GM12875 (cell line): ENCODE data around the gene GIMAP7.

ENCODE experiments used
- H3K4me3 ChIP-seq: one replicate; pipeline ENCODE4 v1.5.1; 2011; ENCODE audit warnings: low read depth, low read length, control low read depth
- CTCF ChIP-seq: IDR thresholded peaks from 2 replicates; pipeline ENCODE4 v1.5.1; 2011; ENCODE audit warnings: low read depth, mild to moderate bottlenecking, control low read depth, inconsistent platforms, low read length, moderate library complexity, borderline replicate concordance; ENCODE audit not compliant: insufficient read depth

Gene GIMAP7

GRCh38 chr7:150514748-150515222, at the start of gene GIMAP7:
Gene GIMAP7, plus strand, starts transcription at chr7:150514872. Its CDS starts 5,103 bp downstream, at chr7:150519975.
- peak within 1 kb of the TSS; percentile 68 for H3K4me3 ChIP-seq
- TF ChIP-seq CTCF: no peak

- TF ChIP-seq CTCF: no peak
- H3K4me3 ChIP-seq: no peak overlapping the region
Measured at GRCh38 chr7:150464962-150465361, 49.7 kb upstream of the GIMAP7 start.

- no peak for TF ChIP-seq CTCF
- no peak overlapping the region for H3K4me3 ChIP-seq
Measured at GRCh38 chr7:150465414-150465813, 49.3 kb upstream of the GIMAP7 start.

GRCh38 chr7:150466477-150466876, 48.2 kb upstream of the GIMAP7 start:
- no peak for TF ChIP-seq CTCF
- H3K4me3 ChIP-seq: no peak overlapping the region

GRCh38 chr7:150468241-150468640, 46.4 kb upstream of the GIMAP7 start:
- no peak for TF ChIP-seq CTCF
- H3K4me3 ChIP-seq: no peak overlapping the region

GRCh38 chr7:150471886-150472285, 42.8 kb upstream of the GIMAP7 start:
- no peak overlapping the region for H3K4me3 ChIP-seq
- no peak for TF ChIP-seq CTCF

- H3K4me3 ChIP-seq: no peak overlapping the region
- TF ChIP-seq CTCF: no peak
Measured at GRCh38 chr7:150473902-150474301, 40.8 kb upstream of the GIMAP7 start.
